ENCODE data around the gene CPNE7.

Gene CPNE7

GRCh38 chr16:89588413-89589109, 13.0 kb downstream of the CPNE7 start:
- TF ChIP-seq GATA1 (IDR thresholded peaks at IDR 0.05; ENCODE audit: low read depth, low read length): no peak
- no peak for TF ChIP-seq POLR2A (IDR thresholded peaks at IDR 0.05; ENCODE audit: low read length)
- DNase-seq: no peak

- TF ChIP-seq POLR2A (IDR thresholded peaks at IDR 0.05; ENCODE audit: low read length): no peak
- DNase-seq: no peak
Observed at GRCh38 chr16:89589241-89589926, 13.8 kb downstream of the CPNE7 start.

GRCh38 chr16:89593841-89594240, 18.3 kb downstream of the CPNE7 start:
- TF ChIP-seq GATA1 (IDR thresholded peaks at IDR 0.05; ENCODE audit: low read depth, low read length) (no peak), POLR2A (IDR thresholded peaks at IDR 0.05; ENCODE audit: low read length) (no peak)
- DNase-seq: no peak

- TF ChIP-seq GATA1 (IDR thresholded peaks at IDR 0.05; ENCODE audit: low read depth, low read length) (no peak), POLR2A (IDR thresholded peaks at IDR 0.05; ENCODE audit: low read length) (no peak)
Observed at GRCh38 chr16:89595330-89596060, 19.9 kb downstream of the CPNE7 start.

GRCh38 chr16:89596061-89596689, 20.6 kb downstream of the CPNE7 start:
- DNase-seq: no peak
- TF ChIP-seq GATA1 (IDR thresholded peaks at IDR 0.05; ENCODE audit: low read depth, low read length) (no peak), POLR2A (IDR thresholded peaks at IDR 0.05; ENCODE audit: low read length) (no peak)

More at GRCh38 chr16:89595330-89596060, 19.9 kb downstream of the CPNE7 start:
- DNase-seq: no peak

- no peak for DNase-seq
- no peak for TF ChIP-seq POLR2A (IDR thresholded peaks at IDR 0.05; ENCODE audit: low read length)
Observed at GRCh38 chr16:89596957-89597649, 21.5 kb downstream of the CPNE7 start.

- peak; percentile 25 to 56 for DNase-seq
- TF ChIP-seq GATA1 (IDR thresholded peaks at IDR 0.05; ENCODE audit: low read depth, low read length) (no peak), POLR2A (IDR thresholded peaks at IDR 0.05; ENCODE audit: low read length) (no peak)
Observed at GRCh38 chr16:89598199-89598598, 22.6 kb downstream of the CPNE7 start.

GRCh38 chr16:89599451-89599858, 23.9 kb downstream of the CPNE7 start:
- DNase-seq: peak; percentile 25 to 43

GRCh38 chr16:89599902-89600301, 24.3 kb downstream of the CPNE7 start:
- DNase-seq: no peak
- no peak for TF ChIP-seq POLR2A (IDR thresholded peaks at IDR 0.05; ENCODE audit: low read length)
- no peak for TF ChIP-seq GATA1 (IDR thresholded peaks at IDR 0.05; ENCODE audit: low read depth, low read length)

More at GRCh38 chr16:89599451-89599858, 23.9 kb downstream of the CPNE7 start:
- no peak for TF ChIP-seq POLR2A (IDR thresholded peaks at IDR 0.05; ENCODE audit: low read length)
- no peak for TF ChIP-seq GATA1 (IDR thresholded peaks at IDR 0.05; ENCODE audit: low read depth, low read length)

- TF ChIP-seq POLR2A (IDR thresholded peaks at IDR 0.05; ENCODE audit: low read length): no peak
- TF ChIP-seq GATA1 (IDR thresholded peaks at IDR 0.05; ENCODE audit: low read depth, low read length): no peak
- DNase-seq: no peak
Observed at GRCh38 chr16:89600427-89600826, 24.9 kb downstream of the CPNE7 start.

- no peak for DNase-seq
- TF ChIP-seq GATA1 (IDR thresholded peaks at IDR 0.05; ENCODE audit: low read depth, low read length) (no peak), POLR2A (IDR thresholded peaks at IDR 0.05; ENCODE audit: low read length) (no peak)
Observed at GRCh38 chr16:89600956-89601355, 25.4 kb downstream of the CPNE7 start.

- DNase-seq: no peak
- TF ChIP-seq GATA1 (IDR thresholded peaks at IDR 0.05; ENCODE audit: low read depth, low read length): no peak
- TF ChIP-seq POLR2A (IDR thresholded peaks at IDR 0.05; ENCODE audit: low read length): no peak
Observed at GRCh38 chr16:89601906-89602272, 26.3 kb downstream of the CPNE7 start.

- no peak for DNase-seq
- TF ChIP-seq POLR2A (IDR thresholded peaks at IDR 0.05; ENCODE audit: low read length) (no peak), GATA1 (IDR thresholded peaks at IDR 0.05; ENCODE audit: low read depth, low read length) (no peak)
Observed at GRCh38 chr16:89602273-89602951, 26.9 kb downstream of the CPNE7 start.

All from erythroblast (primary cell).